GM18517 (cell line): Measurements from ENCODE around the gene SEMA5A.
"Not testable (repeated sequence)": the region's sequence is repeated elsewhere in the genome, so short reads cannot be mapped to it uniquely, and the experiment has no call there.

Experiments
- ATAC-seq: cut with Tn5 transposase; IDR thresholded peaks from one replicate; pipeline ENCODE4 v1.9.1; 2021; ENCODE audit warnings: mild to moderate bottlenecking, moderate library complexity; ENCODE audit not compliant: unreplicated experiment

SEMA5A gene

DNA sequence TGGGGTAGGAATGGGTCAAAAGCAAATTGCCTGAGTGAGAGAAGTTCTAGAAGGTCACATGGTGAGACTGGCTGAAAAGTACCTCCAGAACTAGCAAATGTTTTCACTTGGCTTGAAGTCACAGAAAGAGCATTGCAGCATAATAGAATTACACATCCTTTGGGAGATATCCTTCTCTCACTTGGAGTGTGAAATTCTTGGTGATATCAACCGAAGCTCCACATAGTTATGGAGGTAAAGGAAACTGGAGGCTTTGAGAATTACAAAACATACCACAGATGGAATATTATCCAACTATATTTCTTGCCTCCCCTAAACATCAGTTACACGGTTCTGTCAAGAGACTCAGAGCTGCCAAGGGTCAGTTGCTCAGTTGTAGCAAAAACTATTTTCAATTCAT lies 182.4 kb downstream of the SEMA5A start:
- no peak for ATAC-seq

DNA sequence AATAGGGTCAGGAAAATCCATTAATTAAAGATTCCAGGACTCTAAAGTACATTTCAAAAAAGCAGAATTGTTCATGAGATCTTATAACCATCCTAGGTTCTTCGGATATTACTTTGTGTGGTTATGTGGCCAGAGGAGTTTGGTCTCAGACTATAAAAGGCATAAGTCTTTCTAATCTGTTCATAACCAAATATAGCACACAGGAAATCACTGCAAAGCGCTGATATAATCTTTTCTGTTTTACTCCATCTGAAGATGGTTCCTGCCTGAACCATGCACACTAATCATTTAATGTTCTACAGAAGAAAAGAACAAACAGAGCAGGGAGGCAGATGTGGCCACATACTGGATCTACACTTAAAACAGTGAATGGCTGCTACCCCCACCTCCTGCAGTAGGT lies 182.8 kb downstream of the SEMA5A start:
- peak; percentile 34 for ATAC-seq

DNA sequence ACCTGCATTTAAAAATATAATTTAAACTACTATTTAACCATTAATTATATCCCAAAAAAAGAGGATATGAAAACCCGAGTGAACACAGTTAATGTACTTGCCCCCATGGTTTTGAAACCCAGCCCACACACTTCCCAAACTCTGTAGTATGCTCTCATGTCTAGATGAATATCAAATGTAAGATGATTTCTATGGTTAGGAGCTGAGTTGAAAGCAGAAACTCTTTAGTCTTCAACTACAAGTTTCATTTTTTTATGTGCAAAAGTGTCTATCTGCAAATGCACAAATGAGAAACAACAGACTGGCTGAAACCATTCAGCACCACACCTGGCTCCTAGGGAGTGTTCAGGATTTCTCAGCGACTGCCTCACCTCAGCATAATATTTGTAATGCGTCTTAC lies 183.3 kb downstream of the SEMA5A start:
- peak; percentile 62 for ATAC-seq

DNA sequence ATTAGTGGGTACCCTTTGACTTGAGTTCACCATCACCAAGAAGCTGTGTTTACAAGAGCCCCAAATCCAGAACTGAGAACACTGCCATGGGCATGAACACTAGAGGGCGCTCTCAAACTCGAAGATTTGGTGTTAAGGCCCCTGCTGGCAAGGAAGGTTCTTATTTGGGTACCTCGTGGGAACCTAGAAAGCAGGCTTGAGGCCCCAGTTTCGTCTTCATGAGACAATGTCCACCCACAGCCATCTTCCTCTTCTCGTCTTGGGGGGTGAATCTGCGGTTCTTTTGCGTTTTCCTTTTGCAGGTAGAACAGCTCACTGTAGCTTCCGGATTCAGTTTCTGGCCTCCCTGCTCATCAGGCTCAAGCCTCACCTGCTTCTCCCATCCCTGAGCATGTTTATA lies 184.0 kb downstream of the SEMA5A start:
- ATAC-seq: peak; percentile 81

DNA sequence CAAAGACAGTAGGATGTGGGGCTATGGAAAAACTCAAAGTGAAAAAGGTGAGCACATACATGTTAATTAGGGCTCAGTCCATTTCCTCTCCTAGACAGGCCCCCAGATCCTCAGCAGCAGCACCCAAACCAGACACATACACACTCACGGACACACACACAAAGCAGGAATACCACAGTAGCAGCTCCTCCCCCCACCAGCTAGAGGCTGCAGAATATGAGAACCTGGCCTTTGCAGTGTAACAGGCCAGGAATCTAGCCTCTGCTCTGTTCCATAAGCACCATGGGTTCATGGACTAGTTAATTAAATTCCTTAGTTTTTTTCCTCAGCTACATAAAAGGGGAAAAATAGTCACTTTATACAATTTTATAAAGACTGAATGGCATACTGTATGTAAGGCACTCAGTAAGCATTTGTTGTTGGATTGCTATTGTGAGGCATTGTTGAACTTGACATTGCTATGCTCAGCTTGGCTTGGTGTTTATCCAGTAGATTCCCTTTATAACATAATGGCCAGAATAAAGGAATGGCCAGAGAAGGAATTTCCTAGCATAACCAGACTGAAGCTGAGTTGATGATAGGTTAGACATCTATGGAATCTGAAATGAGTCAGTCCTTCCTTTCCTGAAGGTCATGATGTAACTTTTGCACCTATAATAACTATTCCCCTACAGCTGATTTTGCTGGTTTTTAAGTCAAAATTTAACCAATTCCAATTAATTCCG lies 186.8 kb downstream of the SEMA5A start:
- ATAC-seq: no peak

DNA sequence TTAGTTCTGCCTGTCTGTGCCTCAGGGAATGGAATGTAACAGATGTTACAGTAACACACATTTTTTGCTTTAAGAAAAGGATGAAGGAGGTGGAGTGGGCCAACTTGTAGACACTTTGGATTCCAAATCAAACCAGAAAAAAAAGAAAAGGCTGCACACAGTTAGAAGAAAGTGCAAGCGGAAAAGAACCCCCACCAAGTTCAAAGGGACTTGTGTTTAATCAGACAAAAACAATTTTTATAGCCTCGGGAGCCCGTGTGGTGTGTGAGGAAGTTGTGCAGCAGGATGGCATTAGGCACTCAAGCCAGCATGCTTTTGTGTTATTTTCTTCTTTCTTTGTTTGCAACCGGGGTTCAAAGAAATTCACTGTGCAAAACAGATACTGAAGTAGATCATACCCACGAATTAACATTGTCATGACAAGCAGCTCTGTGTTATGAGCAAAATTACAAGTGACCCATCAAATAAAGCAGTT lies 189.5 kb downstream of the SEMA5A start:
- ATAC-seq: no peak

DNA sequence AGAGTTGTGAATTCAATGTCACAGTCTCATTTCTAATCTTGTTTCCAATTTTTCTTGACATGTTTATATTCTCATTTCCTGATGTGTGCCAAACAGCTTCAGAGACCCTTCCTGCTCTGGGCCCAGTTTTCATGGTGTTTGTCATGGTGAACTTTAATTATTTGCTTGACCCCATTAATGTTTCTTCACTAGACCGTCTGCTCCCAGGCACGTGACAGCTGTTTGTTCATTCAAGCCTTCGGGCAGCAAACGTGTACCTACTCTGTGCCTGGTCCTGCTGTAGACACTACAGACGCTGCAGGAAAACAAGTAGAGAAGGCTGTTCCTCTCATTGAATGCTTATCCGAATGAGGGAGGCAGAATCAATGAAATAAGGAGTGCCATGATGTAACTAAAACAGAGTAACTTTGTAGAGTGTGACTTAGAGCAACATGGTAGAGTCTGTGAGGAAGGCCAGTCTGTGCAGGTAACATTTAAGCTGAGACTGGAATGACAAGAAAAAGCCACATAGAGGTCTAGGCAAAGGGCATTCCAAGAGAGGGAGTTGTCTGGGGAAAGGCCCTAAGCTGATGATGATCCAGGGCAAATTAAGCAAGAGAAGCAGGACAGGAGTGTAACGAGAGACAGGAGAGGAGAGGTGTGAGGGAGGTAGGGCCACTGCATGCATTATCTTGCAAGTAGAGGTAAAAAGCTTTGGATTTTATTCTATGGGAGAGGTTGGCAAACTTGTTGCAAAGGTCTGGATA lies 191.4 kb downstream of the SEMA5A start:
- ATAC-seq: no peak

DNA sequence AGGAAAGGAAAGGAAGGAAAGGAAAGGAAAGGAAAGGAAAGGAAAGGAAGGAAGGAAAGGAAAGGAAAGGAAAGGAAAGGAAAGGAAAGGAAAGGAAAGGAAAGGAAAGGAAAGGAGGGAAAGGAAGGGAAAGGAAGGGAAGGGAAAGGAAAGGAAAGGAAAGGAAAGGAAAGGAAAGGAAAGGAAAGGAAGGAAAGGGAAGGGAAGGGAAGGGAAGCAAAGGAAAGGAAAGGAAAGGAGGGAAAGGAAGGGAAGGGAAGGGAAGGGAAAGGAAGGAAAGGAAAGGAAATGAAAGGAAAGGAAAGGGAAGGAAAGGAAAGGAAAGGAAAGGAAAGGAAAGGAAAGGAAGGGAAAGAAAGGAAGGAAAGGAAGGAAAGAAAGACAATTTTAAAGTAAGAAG lies 192.8 kb downstream of the SEMA5A start:
- ATAC-seq: not testable (repeated sequence)

DNA sequence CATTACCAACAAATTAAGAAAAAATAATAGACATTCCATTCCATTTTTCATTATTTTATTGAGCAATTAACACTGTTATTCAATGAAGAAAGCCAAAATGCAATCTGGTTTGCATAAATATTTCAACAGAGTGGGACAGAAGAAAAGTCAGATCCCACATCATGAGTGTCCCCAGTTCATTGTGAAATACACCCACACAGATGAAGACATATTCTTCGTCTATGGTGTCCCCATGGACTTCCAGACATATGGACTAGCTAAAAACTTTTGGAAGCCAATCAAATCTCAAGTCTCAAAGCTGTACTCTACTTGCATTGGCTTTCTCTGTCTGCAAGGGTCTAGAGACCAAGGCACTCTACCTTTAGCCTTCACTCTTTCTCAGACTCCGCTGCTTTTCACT lies 194.3 kb downstream of the SEMA5A start:
- ATAC-seq: no peak

DNA sequence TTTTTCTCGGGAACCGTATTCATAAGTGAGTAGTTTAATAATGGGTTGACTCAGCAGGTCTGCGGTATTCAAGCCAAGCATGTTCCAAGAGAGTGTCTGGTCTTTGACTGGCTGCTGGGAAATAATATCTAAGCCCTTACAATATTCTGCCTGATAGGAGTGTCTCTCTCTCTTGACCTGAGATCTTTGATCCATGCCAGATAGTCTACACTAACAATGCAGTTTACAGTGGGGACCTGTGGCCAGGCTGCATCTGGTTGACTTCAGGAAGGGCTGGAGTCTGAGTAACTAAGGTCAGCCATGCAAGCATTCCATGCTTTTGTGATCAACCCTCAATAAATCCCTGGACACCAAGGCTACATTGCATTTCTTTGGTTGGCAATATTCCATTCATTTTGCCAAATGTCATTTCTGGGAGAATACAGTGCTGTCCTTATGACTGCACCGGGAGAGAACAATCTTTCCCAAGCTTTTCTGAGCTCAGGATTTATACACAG lies 195.5 kb downstream of the SEMA5A start:
- ATAC-seq: no peak

DNA sequence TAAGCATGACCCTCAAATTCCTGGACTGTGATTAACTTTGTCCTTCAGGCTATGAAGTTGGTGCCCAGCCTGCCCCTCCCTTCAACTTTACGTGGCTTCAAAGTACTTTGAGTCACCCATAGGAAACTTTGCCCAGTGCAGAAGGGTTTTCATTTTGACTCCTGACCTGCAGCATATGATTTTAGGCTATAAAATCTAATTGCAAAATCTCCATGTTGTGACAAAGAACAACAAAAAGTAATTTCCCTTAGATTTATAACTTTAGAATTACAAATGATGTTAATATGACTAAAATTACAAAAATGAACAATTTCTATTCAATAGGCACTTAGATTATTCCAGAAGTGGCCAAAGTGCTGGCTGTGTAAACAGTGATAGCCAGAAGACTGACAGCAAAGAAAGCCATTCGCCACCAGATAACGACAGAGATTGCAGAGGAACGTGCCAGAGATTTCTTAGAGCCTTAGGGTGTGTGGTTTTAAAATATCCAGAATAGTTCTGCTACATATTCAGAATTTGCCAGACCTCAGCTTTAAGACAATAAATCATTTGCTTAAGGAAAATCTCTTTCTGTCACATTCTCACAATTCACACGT lies 197.4 kb downstream of the SEMA5A start:
- ATAC-seq: no peak

DNA sequence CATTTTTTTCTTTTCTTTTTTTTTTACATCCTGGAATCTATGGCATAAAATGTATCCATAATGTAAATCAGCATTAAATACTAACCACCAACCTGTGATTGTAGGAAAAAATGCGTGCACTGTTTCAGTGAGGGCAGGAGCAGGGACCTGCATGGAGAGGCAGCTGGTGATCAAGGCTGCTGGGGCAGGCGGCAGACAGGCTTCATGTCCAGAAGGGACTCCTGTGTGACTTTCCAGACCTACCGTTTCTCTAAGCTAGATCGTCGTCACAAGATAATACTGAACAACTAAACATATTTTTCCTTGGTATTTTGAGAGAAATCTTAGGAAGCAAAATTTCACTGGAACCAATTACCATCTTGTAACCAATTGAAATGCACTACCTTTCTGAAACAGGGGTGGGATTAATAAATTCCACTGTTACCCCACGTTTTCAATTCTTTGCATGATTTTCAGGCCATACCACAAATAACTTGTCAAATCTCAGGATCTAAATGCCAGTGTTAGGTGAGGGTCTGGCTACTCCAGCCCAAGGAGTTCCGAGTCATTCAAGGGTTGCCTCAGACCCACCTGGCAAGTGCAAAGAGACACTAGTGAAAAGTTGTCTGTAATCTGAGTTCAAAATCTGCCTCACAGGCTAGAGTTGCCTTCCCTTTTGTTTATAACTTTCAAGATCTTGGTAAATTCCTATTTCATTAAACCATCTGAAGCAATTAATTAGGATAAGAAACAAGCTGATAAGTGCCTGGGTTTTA lies 198.2 kb downstream of the SEMA5A start:
- ATAC-seq: no peak

DNA sequence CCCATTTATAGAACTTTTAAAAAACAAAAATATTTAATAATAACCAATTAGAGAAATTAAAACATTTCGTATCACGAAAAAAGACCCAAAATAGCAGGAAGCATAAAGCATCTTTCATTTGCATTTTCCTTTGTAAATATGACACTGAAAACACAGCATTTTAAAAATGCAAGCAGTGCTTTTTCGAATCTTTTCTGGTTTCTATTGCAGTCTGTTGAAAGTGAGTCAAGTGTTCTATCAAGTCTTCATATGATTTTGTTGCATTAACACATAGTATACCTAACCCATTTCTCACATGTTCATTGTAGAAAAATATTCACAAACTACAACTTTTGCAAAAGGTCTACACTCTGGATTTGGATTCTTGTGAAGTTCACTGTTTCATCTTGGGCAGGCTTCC lies 198.8 kb downstream of the SEMA5A start:
- no peak for ATAC-seq

DNA sequence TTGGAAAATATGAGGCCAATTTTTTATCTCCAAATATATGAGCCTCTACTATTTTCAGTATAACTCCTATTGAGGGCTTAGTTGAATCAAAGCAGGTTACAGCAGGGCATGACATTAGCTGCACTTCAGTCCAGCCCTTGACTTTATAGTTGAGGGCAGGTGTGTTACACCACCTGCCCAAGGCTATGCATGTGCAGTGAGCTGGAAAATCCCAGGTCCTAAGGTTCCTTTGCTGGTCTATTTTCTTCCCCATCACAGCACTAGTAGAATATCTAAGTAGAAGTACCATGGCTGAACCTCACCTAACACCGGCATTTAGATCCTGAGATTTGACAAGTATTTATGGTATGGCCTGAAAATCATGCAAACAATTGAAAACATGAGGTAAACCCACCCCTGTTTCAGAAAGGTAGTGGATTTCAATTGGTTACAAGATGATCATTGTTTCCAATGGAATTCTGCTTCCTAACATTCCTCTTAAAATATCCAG lies 201.1 kb downstream of the SEMA5A start:
- no peak for ATAC-seq

DNA sequence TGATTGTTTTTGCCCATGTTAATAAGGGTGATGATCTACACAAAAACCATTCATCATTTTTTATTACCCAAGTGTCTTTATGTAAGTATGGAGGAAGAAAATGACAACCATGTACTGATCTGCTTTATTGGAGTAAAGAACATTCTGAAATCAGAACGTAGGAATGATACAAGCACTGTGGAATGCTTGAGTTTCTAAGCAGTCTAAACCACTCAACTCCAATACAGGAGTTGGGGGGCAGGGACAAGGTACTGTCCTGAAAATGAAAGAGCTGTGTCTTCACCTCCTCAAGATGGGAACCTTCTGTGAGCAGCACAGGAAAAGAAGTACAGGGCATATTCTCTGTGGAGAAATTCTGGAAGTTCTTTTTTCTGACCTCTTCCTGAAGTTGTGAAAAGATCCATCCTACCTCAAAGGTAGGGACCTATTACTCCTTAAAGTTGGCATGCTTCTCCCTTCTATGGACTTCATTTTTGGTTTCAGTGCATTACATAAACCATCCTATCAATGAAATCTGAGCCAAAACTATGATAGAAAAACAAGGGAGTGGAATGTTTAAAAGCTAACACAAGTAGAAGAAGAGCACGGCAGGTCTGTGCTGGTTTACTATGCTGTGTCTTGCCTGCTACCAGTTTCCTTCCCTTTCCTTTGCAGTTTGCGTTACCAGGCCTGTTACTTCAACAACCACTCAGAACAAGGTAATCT lies 202.6 kb downstream of the SEMA5A start:
- no peak for ATAC-seq

DNA sequence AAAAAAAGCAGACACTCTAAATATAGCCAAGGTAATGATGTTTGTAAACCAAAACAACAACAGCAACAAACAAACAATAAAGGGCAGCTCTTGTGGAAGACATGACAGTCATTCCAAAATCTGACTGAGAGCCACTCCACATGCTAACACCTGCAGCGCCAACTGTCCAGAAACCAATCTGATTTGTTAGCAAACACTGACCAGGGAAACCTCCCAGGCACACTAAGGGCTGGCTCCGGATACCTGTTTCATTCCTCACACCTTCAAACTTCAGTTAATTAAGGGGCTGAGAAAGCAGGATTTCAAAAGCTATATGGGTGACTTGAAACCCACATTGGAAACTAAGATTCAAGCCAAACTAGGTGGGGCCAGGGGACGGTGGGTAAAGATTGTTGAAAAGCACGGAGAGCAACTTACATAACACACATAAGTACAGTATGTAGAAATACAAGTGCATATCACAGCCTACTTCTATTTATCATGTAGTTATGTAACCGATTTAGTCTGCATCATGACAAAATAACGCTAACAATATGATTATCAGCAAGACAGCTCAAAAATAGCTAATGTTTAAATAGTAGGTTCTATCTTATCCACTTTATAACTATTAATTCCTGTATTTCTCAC lies 203.6 kb downstream of the SEMA5A start:
- ATAC-seq: no peak

DNA sequence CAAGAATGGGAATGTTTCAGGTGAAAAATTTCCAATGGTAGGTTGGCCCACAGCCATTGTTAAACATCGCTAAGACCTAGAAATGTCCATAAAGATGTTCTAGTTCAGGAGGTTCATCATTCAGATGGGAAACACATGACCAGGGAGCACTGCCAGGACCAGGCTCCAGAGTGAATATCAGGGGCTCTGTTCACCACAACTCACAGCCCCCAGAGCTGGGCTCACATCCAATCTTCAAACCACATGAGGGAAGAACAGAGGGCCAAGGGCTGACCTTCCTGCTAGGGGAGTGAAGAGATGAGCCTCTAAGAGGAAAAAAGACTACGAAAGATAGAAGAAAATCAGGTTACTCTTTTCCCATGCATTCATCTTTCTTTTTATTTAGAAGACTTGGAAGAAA lies 205.8 kb downstream of the SEMA5A start:
- ATAC-seq: no peak

DNA sequence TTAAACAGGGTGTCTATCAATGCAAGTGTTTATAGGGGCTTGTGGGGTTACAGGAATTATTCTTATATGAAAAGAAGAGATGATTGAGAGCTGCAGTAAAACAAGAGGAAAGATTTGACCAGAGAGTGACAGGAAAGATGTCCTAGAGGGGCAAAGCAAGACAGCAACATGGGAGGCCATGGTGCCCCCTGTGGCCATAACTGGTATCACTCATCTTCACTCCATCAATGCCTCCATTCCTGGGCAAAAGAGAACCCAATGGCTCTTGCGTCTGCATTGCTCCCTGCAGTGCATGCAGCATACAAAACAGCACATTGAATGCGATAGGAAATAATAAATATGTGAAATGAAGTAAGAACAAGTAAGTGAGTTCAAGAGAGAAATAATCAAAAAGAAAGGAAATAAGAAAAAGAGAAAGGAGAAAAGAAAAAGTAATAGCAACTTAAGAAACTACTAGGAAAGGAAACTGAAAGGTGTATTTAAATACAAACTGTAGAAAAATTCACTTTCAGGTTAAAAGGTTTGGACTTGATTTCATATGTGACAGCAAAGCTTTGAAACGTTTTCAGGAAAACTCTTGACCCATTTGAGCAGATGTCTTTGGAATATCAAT lies 206.6 kb downstream of the SEMA5A start:
- ATAC-seq: no peak

DNA sequence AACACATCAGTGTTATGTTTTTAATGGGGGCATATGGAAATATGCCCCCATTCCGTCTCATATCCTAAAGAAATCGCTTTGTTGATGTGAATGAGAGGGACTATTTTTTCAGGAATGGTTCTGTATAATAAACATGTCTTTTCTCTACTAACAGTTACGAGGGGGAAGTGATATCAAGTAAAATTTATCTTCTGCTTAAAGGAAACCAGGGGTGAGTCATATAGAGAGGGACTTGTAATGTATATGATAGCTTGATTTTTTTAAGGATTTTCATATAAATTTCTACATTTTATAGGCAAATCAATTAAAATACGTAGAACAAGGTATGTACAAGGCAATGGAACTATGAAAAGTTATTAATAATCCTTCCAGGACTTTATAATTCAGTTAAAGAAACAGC lies 207.1 kb downstream of the SEMA5A start:
- no peak for ATAC-seq
